GM12875 (cell line): ENCODE data around the gene ARID1A.

Experiments
- H3K4me3 ChIP-seq: one replicate; pipeline ENCODE4 v1.5.1; 2011; ENCODE audit warnings: low read depth, low read length, control low read depth
- TF ChIP-seq, protein P1 (sequence below): IDR thresholded peaks from 2 replicates; pipeline ENCODE4 v1.5.1; 2011; ENCODE audit warnings: low read depth, mild to moderate bottlenecking, control low read depth, inconsistent platforms, low read length, moderate library complexity, borderline replicate concordance; ENCODE audit not compliant: insufficient read depth

ARID1A gene

DNA sequence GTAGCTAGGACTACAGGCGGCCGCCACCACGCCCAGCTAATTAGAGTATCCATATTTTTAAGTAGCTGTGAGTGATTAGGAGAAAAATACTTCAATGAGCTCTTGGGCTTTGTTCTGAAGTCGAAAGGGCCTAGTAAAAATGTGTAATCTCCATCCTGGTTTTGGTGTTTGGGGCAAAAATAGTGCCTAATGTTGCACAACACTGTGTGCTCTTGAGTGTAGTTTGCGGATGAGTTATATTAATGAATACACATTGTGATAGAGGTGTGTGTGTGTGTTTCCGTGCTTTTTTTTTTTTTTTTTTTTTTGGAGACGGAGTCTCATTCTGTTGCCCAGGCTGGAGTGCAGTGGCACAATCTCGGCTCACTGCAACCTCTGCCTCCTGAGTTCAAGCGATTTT, 6.3 kb upstream of the ARID1A start:
- TF ChIP-seq, protein P1, sequence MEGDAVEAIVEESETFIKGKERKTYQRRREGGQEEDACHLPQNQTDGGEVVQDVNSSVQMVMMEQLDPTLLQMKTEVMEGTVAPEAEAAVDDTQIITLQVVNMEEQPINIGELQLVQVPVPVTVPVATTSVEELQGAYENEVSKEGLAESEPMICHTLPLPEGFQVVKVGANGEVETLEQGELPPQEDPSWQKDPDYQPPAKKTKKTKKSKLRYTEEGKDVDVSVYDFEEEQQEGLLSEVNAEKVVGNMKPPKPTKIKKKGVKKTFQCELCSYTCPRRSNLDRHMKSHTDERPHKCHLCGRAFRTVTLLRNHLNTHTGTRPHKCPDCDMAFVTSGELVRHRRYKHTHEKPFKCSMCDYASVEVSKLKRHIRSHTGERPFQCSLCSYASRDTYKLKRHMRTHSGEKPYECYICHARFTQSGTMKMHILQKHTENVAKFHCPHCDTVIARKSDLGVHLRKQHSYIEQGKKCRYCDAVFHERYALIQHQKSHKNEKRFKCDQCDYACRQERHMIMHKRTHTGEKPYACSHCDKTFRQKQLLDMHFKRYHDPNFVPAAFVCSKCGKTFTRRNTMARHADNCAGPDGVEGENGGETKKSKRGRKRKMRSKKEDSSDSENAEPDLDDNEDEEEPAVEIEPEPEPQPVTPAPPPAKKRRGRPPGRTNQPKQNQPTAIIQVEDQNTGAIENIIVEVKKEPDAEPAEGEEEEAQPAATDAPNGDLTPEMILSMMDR: no peak
- no peak overlapping the region for H3K4me3 ChIP-seq

GRCh38 chr1:26690157-26690556, 5.7 kb upstream of the ARID1A start:
- TF ChIP-seq, protein P1: no peak
- H3K4me3 ChIP-seq: no peak overlapping the region

DNA sequence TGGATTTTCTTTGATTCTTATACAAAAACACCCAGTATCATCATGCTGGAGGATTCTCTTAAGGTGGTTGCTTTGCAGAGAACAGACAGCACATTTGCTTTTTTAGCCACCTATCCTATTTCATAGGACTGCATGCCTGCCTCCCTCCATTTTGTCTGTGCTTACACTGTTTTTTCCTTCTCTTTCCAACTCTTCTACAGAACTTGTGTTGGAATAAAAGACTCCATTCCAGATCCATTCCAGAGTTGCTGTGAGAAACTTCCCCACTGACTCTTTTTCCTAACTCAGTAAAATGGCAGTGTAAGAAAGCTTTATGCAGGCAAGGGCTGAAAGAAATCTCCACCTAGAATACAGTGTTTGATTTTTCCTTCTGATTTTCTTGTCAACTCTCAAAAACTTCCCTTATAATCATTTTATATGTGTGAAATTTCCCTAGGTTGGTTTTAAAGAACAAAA, 5.2 kb upstream of the ARID1A start:
- TF ChIP-seq, protein P1: no peak

DNA sequence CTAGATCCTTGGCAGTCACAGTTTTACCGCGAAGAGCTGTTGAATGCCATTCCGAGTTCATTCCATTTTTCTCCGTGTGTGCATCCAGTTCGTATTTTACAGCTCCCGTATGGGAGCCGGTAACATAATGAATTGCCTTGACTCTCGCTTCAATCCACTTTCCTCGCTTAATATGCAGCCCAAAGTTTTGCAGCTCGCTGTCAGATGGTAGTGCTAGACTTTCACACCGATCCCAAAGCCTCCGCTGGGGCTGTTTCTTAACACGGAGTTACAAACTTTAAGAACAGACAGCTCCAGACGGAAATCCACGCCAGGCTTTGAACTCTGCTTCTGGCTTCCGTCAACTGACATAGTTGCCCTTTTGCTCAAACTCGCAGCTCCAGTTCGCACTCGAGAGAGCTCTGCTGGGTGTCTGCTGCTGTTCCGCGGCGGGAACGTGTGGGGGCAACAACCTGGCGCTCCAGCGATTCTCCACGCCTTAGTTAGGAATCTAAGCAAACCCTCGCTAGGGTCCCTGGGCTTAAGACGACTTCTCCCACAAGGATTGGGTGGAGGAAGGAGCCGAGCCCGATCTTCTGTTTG, 3.5 kb upstream of the ARID1A start:
- TF ChIP-seq, protein P1: peak; percentile 23; the same call in 1 of the 2 replicates
- H3K4me3 ChIP-seq: peak overlapping the region; percentile 68

More for the DNA sequence above, 5.2 kb upstream of the ARID1A start:
- H3K4me3 ChIP-seq: no peak overlapping the region

DNA sequence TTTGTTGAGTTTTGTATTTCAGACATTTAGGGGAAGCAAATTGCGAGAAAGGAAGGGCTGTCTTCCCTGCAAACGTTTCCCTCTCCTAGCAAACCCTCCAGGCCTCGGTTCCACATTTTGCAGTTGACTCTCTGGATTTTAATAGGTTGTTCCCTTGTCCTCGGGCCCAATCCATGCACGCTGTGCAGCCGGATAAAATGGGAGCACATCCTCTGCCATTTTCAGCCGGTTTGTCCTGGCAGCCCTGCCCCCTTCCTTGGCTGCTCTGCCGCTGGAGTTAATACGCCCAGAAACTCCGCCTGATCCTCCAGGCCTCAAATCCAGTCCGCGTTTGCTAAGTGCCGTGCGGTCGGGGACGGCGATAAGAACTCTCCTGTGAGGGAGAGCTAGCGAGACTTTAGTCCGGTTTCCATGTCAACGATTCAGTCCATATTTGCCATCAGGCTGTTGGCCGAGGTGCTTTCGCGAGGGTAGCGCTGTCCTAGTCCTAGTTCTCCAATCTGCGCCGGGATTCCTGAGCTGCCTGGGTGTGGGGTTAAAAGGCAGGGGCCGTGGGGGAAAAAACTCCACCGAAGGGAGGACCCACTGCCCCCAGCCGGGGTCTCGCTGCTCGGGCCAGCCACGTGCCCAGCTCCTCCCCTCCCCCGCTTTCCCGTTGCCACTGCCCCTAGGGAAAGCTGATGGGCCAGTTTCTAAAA, 2.9 kb upstream of the ARID1A start:
- TF ChIP-seq, protein P1: no peak
- peak overlapping the region; percentile 68 for H3K4me3 ChIP-seq

- peak overlapping the region; percentile 68 for H3K4me3 ChIP-seq
- TF ChIP-seq, protein P1: no peak
These were observed 1.9 kb upstream of the ARID1A start for GRCh38 chr1:26693599-26694572.
